ENCODE data around the gene PMEPA1. TPM values are rescaled to one million over a fixed set of nuclear protein-coding genes. Genes with fewer than 3 reads are reported as not detected.

PMEPA1 gene
- total RNA-seq, 1 experiment from 2014 or later, result 163 TPM

GRCh38 chr20:57603120-57603519 is 106.7 kb downstream of the PMEPA1 start:
- ChIA-PET CTCF (no interaction called here), POLR2A (ENCODE audit: unreplicated experiment) (no interaction called here)

GRCh38 chr20:57601737-57602136 is 108.1 kb downstream of the PMEPA1 start:
- Histone ChIP-seq H3F3A (ENCODE audit: insufficient read depth, low read depth) (peaks cover 13% of the 10 kb centered on the region; the same call in 1 of the 2 replicates), H4K20me1 (ENCODE audit: insufficient read depth) (no peaks in the 10 kb centered on the region), H2AFZ (no peak overlapping the region), H3K9me2 (ENCODE audit: insufficient read depth) (no peaks in the 10 kb centered on the region), H3K9me3 (ENCODE audit: insufficient read depth, low read depth) (no peaks in the 10 kb centered on the region), H3K79me2 (ENCODE audit: low read depth) (no peaks in the 10 kb centered on the region), H3K36me3 (ENCODE audit: low read depth) (no peaks in the 10 kb centered on the region), H3K4me2 (no peak overlapping the region), H3K27ac (no peak overlapping the region), H3K27me3 (ENCODE audit: insufficient read depth, low read depth) (no peaks in the 10 kb centered on the region), H3K4me3 (no peak overlapping the region), H3K4me1 (replicated peaks; ENCODE audit: insufficient read depth) (no peaks in the 10 kb centered on the region)
- DNase-seq, result no peak
- CTCF ChIA-PET, result no interaction called here
- no TSS peak for BruUV-seq (replicated peaks)
- intact Hi-C loops (cut with micrococcal nuclease; ENCODE audit: unreplicated experiment), result no loop called here
- POLR2A ChIA-PET (ENCODE audit: unreplicated experiment), result interaction anchor here (0.9 kb wide), 1 partner anchor 106 kb away, joined by 8 read pairs; no protein-coding TSS in a partner anchor
- TF ChIP-seq, protein P1, sequence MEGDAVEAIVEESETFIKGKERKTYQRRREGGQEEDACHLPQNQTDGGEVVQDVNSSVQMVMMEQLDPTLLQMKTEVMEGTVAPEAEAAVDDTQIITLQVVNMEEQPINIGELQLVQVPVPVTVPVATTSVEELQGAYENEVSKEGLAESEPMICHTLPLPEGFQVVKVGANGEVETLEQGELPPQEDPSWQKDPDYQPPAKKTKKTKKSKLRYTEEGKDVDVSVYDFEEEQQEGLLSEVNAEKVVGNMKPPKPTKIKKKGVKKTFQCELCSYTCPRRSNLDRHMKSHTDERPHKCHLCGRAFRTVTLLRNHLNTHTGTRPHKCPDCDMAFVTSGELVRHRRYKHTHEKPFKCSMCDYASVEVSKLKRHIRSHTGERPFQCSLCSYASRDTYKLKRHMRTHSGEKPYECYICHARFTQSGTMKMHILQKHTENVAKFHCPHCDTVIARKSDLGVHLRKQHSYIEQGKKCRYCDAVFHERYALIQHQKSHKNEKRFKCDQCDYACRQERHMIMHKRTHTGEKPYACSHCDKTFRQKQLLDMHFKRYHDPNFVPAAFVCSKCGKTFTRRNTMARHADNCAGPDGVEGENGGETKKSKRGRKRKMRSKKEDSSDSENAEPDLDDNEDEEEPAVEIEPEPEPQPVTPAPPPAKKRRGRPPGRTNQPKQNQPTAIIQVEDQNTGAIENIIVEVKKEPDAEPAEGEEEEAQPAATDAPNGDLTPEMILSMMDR (conservative IDR thresholded peaks at IDR 0.05), result no peak
- TF ChIP-seq EZH2 (IDR thresholded peaks at IDR 0.05; ENCODE audit: low read depth), result no peak

More at GRCh38 chr20:57603120-57603519, 106.7 kb downstream of the PMEPA1 start:
- no peaks in the 10 kb centered on the region for H3K9me2 ChIP-seq (ENCODE audit: insufficient read depth)
- no peak overlapping the region for H2AFZ ChIP-seq
- BruUV-seq (replicated peaks), result no TSS peak
- H3K4me1 ChIP-seq (replicated peaks; ENCODE audit: insufficient read depth), result no peaks in the 10 kb centered on the region
- H3K79me2 ChIP-seq (ENCODE audit: low read depth), result no peaks in the 10 kb centered on the region
- no peak overlapping the region for H3K27ac ChIP-seq
- no peak overlapping the region for H3K4me3 ChIP-seq
- H3F3A ChIP-seq (ENCODE audit: insufficient read depth, low read depth), result peaks cover 13% of the 10 kb centered on the region; the same call in 1 of the 2 replicates
- no peak for DNase-seq
- H3K27me3 ChIP-seq (ENCODE audit: insufficient read depth, low read depth), result no peaks in the 10 kb centered on the region
- TF ChIP-seq EZH2 (IDR thresholded peaks at IDR 0.05; ENCODE audit: low read depth), result no peak
- TF ChIP-seq, protein P1 (conservative IDR thresholded peaks at IDR 0.05), result no peak
- no peaks in the 10 kb centered on the region for H3K36me3 ChIP-seq (ENCODE audit: low read depth)
- no peak overlapping the region for H3K4me2 ChIP-seq
- no peaks in the 10 kb centered on the region for H4K20me1 ChIP-seq (ENCODE audit: insufficient read depth)
- intact Hi-C loops (cut with micrococcal nuclease; ENCODE audit: unreplicated experiment), result no loop called here
- H3K9me3 ChIP-seq (ENCODE audit: insufficient read depth, low read depth), result no peaks in the 10 kb centered on the region

DNA sequence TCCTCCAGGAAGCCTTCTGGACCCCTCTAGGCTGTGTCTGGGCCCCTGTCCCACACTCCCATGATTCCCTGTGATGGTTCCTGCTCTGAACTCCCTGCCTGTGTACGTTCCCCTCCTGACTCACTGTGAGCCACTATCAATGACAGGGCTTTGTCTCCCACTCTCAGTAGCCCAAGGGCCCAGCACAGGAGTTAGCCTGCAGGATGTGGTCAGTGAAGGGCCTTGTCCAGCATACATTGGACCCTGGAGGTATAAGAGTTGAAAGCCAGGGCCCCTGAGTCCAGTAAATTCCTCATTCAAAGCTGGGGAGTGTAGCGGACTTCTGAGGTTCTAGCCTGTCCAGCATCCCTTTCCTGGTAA is 108.6 kb downstream of the PMEPA1 start:
- Histone ChIP-seq H3K79me2 (ENCODE audit: low read depth) (no peaks in the 10 kb centered on the region), H3K4me3 (no peak overlapping the region), H3K9me3 (ENCODE audit: insufficient read depth, low read depth) (no peaks in the 10 kb centered on the region), H3K36me3 (ENCODE audit: low read depth) (no peaks in the 10 kb centered on the region), H3K27me3 (ENCODE audit: insufficient read depth, low read depth) (no peaks in the 10 kb centered on the region), H3K4me1 (replicated peaks; ENCODE audit: insufficient read depth) (no peaks in the 10 kb centered on the region), H4K20me1 (ENCODE audit: insufficient read depth) (no peaks in the 10 kb centered on the region), H3F3A (ENCODE audit: insufficient read depth, low read depth) (peaks cover 13% of the 10 kb centered on the region; the same call in 1 of the 2 replicates), H3K27ac (no peak overlapping the region), H2AFZ (no peak overlapping the region), H3K9me2 (ENCODE audit: insufficient read depth) (no peaks in the 10 kb centered on the region), H3K4me2 (no peak overlapping the region)
- intact Hi-C loops (cut with micrococcal nuclease; ENCODE audit: unreplicated experiment), result no loop called here
- TF ChIP-seq, protein P1 (conservative IDR thresholded peaks at IDR 0.05), result no peak
- no peak for TF ChIP-seq EZH2 (IDR thresholded peaks at IDR 0.05; ENCODE audit: low read depth)
- DNase-seq, result no peak
- ChIA-PET CTCF (no interaction called here), POLR2A (ENCODE audit: unreplicated experiment) (interaction anchor here (0.9 kb wide), 1 partner anchor 107 kb away, joined by 8 read pairs; no protein-coding TSS in a partner anchor)
- no TSS peak for BruUV-seq (replicated peaks)
